HepG2 (cell line): Measurements from ENCODE around the gene TXNIP. TPM values are rescaled to one million over a fixed set of nuclear protein-coding genes. Genes with fewer than 3 reads are reported as not detected.

Experiments
- ARNTL ChIP-seq: sonication (generic); formaldehyde crosslinking; IDR thresholded peaks from 2 replicates; pipeline ENCODE4 v1.4.0; 2020; ENCODE audit warnings: mild to moderate bottlenecking, missing genetic modification reagents
- CBX2 ChIP-seq, 2 experiments: fragments of 200-600 bp in 1 of 2; sonication (generic); formaldehyde crosslinking in 1 of 2; IDR thresholded peaks; 2 replicates each; pipeline versions ENCODE4 v1.7.0 to v1.8.1; 2018 to 2022; ENCODE audit warnings: low read depth in 2 of 2, low read length in 1 of 2, mild to moderate bottlenecking in 1 of 2, missing genetic modification reagents in 1 of 2
- MEF2D ChIP-seq: sonication (generic); formaldehyde crosslinking; IDR thresholded peaks from 2 replicates; pipeline ENCODE4 v1.5.1; 2020; ENCODE audit warnings: mild to moderate bottlenecking, missing genetic modification reagents
- PAXIP1 ChIP-seq: sonication (generic); formaldehyde crosslinking; conservative IDR thresholded peaks from 2 replicates; pipeline ENCODE4 v1.4.0; 2020; ENCODE audit warnings: mild to moderate bottlenecking, missing genetic modification reagents, moderate library complexity
- RARA ChIP-seq: IDR thresholded peaks from 2 replicates; pipeline ENCODE4 v1.6.1; 2016; ENCODE audit warnings: missing genetic modification reagents, missing compliant biosample characterization
- TCF12 ChIP-seq, 2 experiments: fragments of 450-650 bp in 1 of 2; sonication (generic) in 1 of 2; formaldehyde crosslinking in 1 of 2; IDR thresholded peaks; 2 replicates each; pipeline versions ENCODE4 v1.6.1 to v1.8.0; 2017 to 2022; ENCODE audit warnings: antibody characterized with exemption in 1 of 2, mild to moderate bottlenecking in 1 of 2, missing genetic modification reagents in 1 of 2, moderate library complexity in 1 of 2
- TEAD2 ChIP-seq: sonication (generic); formaldehyde crosslinking; IDR thresholded peaks from 2 replicates; pipeline ENCODE4 v1.9.0; 2021; ENCODE audit warnings: missing genetic modification reagents
- ZBED4 ChIP-seq: sonication (generic); formaldehyde crosslinking; IDR thresholded peaks from 2 replicates; pipeline ENCODE4 v1.4.0; 2020; ENCODE audit warnings: missing genetic modification reagents, borderline replicate concordance
- ZGPAT ChIP-seq: IDR thresholded peaks from 2 replicates; pipeline ENCODE4 v1.6.1; 2016; ENCODE audit warnings: mild to moderate bottlenecking
- ZNF329 ChIP-seq: sonication (generic); formaldehyde crosslinking; IDR thresholded peaks from 2 replicates; pipeline ENCODE4 v1.9.0; 2021; ENCODE audit warnings: low read depth, mild to moderate bottlenecking, missing genetic modification reagents
- ZNF350 ChIP-seq: sonication (generic); formaldehyde crosslinking; IDR thresholded peaks from 2 replicates; pipeline ENCODE4 v1.4.0; 2020; ENCODE audit warnings: mild to moderate bottlenecking, low read depth, missing genetic modification reagents, borderline replicate concordance
- ZNF614 ChIP-seq: IDR thresholded peaks from 2 replicates; pipeline ENCODE4 v1.6.1; 2018; ENCODE audit warnings: missing biosample characterization, missing genetic modification reagents, inconsistent platforms, borderline replicate concordance
- ZNF746 ChIP-seq: sonication (generic); formaldehyde crosslinking; IDR thresholded peaks from 2 replicates; pipeline ENCODE4 v1.8.0; 2022; ENCODE audit warnings: mild to moderate bottlenecking, missing genetic modification reagents
- ZNF766 ChIP-seq: sonication (generic); formaldehyde crosslinking; IDR thresholded peaks from 2 replicates; pipeline ENCODE4 v1.5.0; 2020; ENCODE audit warnings: missing genetic modification reagents, borderline replicate concordance
- ZNF788 ChIP-seq: sonication (generic); formaldehyde crosslinking; IDR thresholded peaks from 2 replicates; pipeline ENCODE4 v1.5.0; 2020; ENCODE audit warnings: mild to moderate bottlenecking, missing genetic modification reagents, borderline replicate concordance
- ZSCAN5A ChIP-seq: sonication (generic); formaldehyde crosslinking; IDR thresholded peaks from 2 replicates; pipeline ENCODE4 v1.8.0; 2022; ENCODE audit warnings: mild to moderate bottlenecking, missing genetic modification reagents, borderline replicate concordance
- polyA plus RNA-seq, 8 experiments: library from polyadenylated mRNA; depleted of rRNA in 3 of 8; stranded (reverse) in 7 of 8; unstranded in 1 of 8; fragments of >200 nt; fragmentation: Illumina TruSeq in 4 of 8; extraction: Trizol in 4 of 8; gene quantifications; 2 replicates each; pipeline versions ENCODE4 v1.2.1 to v1.2.3, GENCODE V29; 2011 to 2016; ENCODE audit warnings: low read depth in 4 of 8, missing spikeins in 1 of 8, mixed read lengths in 1 of 8; ENCODE audit not compliant: insufficient read depth in 1 of 8
- total RNA-seq, 5 experiments: library from RNA; depleted of rRNA; stranded (reverse); fragments of >200 nt; fragmentation: Illumina TruSeq; extraction: Trizol; gene quantifications; 2 replicates each; pipeline ENCODE4 v1.2.3, GENCODE V29; 2016; ENCODE audit warnings: low read depth in 1 of 5

The TXNIP gene
- total and polyA plus RNA-seq, 2 of the 13 experiments (the other 11 are each of a cell fraction or from before 2014, with no cell fraction given) = 24.4 to 237 TPM

GRCh38 chr1:145964328-145965118 is 31.9 kb downstream of the TXNIP start, which contains the start of the genes ANKRD34A and POLR3GL (continued):
- TF ChIP-seq RARA (CRISPR knock-in tag) (peak; percentile 44; the same call in 1 of the 2 replicates), ZNF766 (CRISPR knock-in tag) (peak; percentile 37; the same call in 1 of the 2 replicates), PAXIP1 (CRISPR knock-in tag) (peak; percentile 56), TCF12 (IDR thresholded peaks at IDR 0.05) (no peak), TCF12 (CRISPR knock-in tag; IDR thresholded peaks at IDR 0.05) (0 out of 2 replicates have a peak, but pooled peaks have one; percentile 36), ZSCAN5A (0 out of 2 replicates have a peak, but pooled peaks have one; percentile 27), ZNF746 (CRISPR knock-in tag) (peak; percentile 88), ZGPAT (peak; percentile 37; the same call in 1 of the 2 replicates), ZNF614 (CRISPR knock-in tag) (0 out of 2 replicates have a peak, but pooled peaks have one; percentile 29), TEAD2 (CRISPR knock-in tag) (no peak), ZNF350 (CRISPR knock-in tag) (peak; percentile 61; the same call in 1 of the 2 replicates), ZNF788 (CRISPR knock-in tag) (peak; percentile 12; the same call in 1 of the 2 replicates), ZNF329 (CRISPR knock-in tag) (peak; percentile 96), MEF2D (CRISPR knock-in tag) (0 out of 2 replicates have a peak, but pooled peaks have one; percentile 22), ARNTL (CRISPR knock-in tag) (peak; percentile 65; the same call in 1 of the 2 replicates), ZBED4 (CRISPR knock-in tag) (peak; percentile 99), CBX2 (IDR thresholded peaks at IDR 0.05; ENCODE audit: low read depth, low read length) (no peak), CBX2 (CRISPR knock-in tag; IDR thresholded peaks at IDR 0.05; ENCODE audit: low read depth) (no peak)
